HL-60 (cell line): ENCODE data around the gene SLC20A1.

Experiments
- DNase-seq, 2 experiments: peaks; one replicate each; pipeline ENCODE4 v3.0.0-alpha.2; 2010 to 2020; ENCODE audit warnings: low read depth in 1 of 2, low spot score in 1 of 2
- H3K27ac ChIP-seq: fragments of 250-450 bp; sonication (Bioruptor Pico); replicated peaks from 2 replicates; pipeline ENCODE4 v1.5.1; 2020; ENCODE audit warnings: mild to moderate bottlenecking, moderate library complexity
- H3K27me3 ChIP-seq: fragments of 250-450 bp; sonication (Bioruptor Pico); 2 replicates; pipeline ENCODE4 v1.5.1; 2021; ENCODE audit warnings: mild to moderate bottlenecking, moderate library complexity; ENCODE audit not compliant: insufficient read depth, poor library complexity, severe bottlenecking
- H3K4me3 ChIP-seq: replicated peaks from 2 replicates; pipeline ENCODE4 v1.5.1; 2011; ENCODE audit warnings: mild to moderate bottlenecking, control low read depth, low read length; ENCODE audit not compliant: insufficient read depth
- GABPA ChIP-seq: IDR thresholded peaks from 2 replicates; pipeline ENCODE4 v1.6.1; 2012; ENCODE audit warnings: low read depth
- POLR2AphosphoS5 ChIP-seq: IDR thresholded peaks from 2 replicates; pipeline ENCODE4 v1.6.1; 2012; ENCODE audit warnings: low read depth
- SPI1 ChIP-seq: IDR thresholded peaks from 2 replicates; pipeline ENCODE4 v1.6.1; 2012; ENCODE audit warnings: low read depth, mild to moderate bottlenecking, borderline replicate concordance
- TF ChIP-seq, protein P1 (sequence below): IDR thresholded peaks from one replicate; pipeline ENCODE4 v1.5.1; 2011; ENCODE audit warnings: low read length, control low read depth, inconsistent platforms; ENCODE audit not compliant: insufficient read depth
- TF ChIP-seq, protein P2 (sequence below): IDR thresholded peaks from 2 replicates; pipeline ENCODE4 v1.6.1; 2012; ENCODE audit warnings: low read depth; ENCODE audit not compliant: insufficient replicate concordance

SLC20A1 gene

DNA sequence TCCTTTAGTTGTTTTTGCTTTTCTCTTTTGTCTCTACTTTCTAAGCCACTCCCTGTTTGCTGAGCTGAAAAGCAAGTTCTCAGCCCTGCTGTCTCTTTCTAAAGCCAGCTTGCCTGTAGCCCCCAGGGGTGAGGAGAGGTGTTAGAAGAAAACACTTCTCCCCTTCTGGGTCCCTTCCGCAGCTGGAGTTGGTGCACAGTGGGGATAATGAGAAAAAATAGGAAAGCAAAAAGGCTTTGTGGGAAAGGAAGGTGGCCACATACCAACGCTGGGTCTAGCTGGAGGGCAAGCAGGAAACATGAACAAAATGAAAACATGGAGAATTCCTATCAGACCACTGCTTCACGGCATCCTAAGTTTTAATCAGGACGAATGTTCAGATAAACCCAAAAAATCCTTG is 15.5 kb upstream of the SLC20A1 start:
- H3K27ac ChIP-seq: no peak overlapping the region
- TF ChIP-seq, protein P1, sequence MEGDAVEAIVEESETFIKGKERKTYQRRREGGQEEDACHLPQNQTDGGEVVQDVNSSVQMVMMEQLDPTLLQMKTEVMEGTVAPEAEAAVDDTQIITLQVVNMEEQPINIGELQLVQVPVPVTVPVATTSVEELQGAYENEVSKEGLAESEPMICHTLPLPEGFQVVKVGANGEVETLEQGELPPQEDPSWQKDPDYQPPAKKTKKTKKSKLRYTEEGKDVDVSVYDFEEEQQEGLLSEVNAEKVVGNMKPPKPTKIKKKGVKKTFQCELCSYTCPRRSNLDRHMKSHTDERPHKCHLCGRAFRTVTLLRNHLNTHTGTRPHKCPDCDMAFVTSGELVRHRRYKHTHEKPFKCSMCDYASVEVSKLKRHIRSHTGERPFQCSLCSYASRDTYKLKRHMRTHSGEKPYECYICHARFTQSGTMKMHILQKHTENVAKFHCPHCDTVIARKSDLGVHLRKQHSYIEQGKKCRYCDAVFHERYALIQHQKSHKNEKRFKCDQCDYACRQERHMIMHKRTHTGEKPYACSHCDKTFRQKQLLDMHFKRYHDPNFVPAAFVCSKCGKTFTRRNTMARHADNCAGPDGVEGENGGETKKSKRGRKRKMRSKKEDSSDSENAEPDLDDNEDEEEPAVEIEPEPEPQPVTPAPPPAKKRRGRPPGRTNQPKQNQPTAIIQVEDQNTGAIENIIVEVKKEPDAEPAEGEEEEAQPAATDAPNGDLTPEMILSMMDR: no peak
- TF ChIP-seq, protein P2, sequence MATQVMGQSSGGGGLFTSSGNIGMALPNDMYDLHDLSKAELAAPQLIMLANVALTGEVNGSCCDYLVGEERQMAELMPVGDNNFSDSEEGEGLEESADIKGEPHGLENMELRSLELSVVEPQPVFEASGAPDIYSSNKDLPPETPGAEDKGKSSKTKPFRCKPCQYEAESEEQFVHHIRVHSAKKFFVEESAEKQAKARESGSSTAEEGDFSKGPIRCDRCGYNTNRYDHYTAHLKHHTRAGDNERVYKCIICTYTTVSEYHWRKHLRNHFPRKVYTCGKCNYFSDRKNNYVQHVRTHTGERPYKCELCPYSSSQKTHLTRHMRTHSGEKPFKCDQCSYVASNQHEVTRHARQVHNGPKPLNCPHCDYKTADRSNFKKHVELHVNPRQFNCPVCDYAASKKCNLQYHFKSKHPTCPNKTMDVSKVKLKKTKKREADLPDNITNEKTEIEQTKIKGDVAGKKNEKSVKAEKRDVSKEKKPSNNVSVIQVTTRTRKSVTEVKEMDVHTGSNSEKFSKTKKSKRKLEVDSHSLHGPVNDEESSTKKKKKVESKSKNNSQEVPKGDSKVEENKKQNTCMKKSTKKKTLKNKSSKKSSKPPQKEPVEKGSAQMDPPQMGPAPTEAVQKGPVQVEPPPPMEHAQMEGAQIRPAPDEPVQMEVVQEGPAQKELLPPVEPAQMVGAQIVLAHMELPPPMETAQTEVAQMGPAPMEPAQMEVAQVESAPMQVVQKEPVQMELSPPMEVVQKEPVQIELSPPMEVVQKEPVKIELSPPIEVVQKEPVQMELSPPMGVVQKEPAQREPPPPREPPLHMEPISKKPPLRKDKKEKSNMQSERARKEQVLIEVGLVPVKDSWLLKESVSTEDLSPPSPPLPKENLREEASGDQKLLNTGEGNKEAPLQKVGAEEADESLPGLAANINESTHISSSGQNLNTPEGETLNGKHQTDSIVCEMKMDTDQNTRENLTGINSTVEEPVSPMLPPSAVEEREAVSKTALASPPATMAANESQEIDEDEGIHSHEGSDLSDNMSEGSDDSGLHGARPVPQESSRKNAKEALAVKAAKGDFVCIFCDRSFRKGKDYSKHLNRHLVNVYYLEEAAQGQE: no peak
- TF ChIP-seq POLR2AphosphoS5 (no peak), SPI1 (no peak), GABPA (no peak)
- DNase-seq: no peak

DNA sequence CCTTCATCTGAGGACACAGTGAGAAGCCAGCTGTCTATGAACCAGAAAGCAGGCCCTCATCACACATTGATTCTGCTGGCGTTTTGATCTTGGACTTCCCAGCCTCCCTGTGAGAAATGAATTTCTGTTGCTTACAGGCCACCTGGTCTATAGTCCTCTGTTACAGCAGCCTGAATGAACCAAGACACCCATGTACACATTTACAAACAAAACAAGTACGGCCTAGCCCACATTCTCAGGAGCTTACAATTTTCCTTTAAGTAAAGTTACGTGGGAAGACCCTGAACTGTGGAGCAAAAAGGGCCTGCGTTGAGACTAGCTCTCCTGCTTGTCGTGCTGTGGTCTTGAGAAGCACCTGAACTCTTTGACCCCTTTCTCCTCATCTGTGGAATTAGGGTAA is 12.0 kb upstream of the SLC20A1 start:
- TF ChIP-seq GABPA (no peak), SPI1 (no peak), POLR2AphosphoS5 (no peak)
- TF ChIP-seq, protein P2: no peak
- TF ChIP-seq, protein P1: no peak
- no peaks in the 10 kb centered on the region for H3K27me3 ChIP-seq

More for the DNA sequence above, 15.5 kb upstream of the SLC20A1 start:
- Histone ChIP-seq H3K4me3 (no peak overlapping the region), H3K27me3 (no peaks in the 10 kb centered on the region)

DNA sequence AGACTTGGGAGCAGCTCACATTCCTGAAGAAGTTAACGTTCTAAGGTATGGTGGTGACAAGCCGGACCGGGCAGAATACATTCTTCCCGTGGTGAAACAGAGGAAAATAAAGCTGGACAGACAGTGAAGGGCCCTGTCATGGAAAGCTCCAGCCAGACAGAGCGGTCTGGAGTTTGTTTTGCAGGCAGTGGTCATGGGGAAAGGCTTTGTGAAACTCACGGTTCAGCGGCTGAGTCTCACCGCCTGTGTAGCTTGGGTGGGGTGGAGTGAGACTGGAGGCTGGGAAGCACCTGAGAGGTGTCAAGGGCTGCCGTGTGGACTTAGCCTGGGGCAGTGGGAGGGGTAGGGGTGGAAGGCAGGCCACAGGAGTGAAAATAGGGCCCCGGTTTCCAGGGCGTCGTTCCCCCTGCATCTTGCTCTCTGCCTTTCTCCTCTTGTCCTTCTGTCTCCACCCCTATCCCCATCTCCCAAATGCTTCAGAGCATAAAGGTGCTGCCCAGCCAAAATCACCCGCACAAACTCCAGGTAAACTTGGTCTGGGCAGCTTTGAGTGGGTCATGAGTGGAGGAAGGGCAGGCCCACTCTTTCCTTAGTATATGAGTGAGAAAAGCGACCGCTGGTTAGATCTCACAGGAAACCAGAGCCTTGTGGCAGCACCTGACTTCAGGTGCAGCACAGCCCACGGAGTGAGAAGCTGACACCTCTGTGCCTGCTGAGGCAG is 11.4 kb upstream of the SLC20A1 start:
- no peaks in the 10 kb centered on the region for H3K27me3 ChIP-seq
- DNase-seq: no peak
- no peak overlapping the region for H3K4me3 ChIP-seq

More for the DNA sequence above, 12.0 kb upstream of the SLC20A1 start:
- no peak for DNase-seq
- no peak overlapping the region for H3K4me3 ChIP-seq
- H3K27ac ChIP-seq: no peak overlapping the region

More for the DNA sequence above, 11.4 kb upstream of the SLC20A1 start:
- H3K27ac ChIP-seq: no peak overlapping the region
- TF ChIP-seq SPI1 (no peak), POLR2AphosphoS5 (no peak), GABPA (no peak)
- TF ChIP-seq, protein P1: no peak
- TF ChIP-seq, protein P2: no peak
